Right lobe of liver (tissue), 6 donors: Measurements from ENCODE around the gene ENKD1. TPM values are rescaled to one million over a fixed set of nuclear protein-coding genes. Genes with fewer than 3 reads are reported as not detected.

Experiments
- ATAC-seq, 4 donors: fragments of 200-7000 bp; cut with Tn5 transposase; one replicate each; pipeline ENCODE4 v1.9.1; 2020; ENCODE audit warnings: mild to moderate bottlenecking in 4 of 4, moderate library complexity in 4 of 4
- DNase-seq, 3 donors: peaks; one replicate each; pipeline ENCODE4 v3.0.0-alpha.2; 2020
- H3K27ac ChIP-seq, 3 donors: fragments of 200-600 bp; one replicate each; pipeline ENCODE4 v1.8.0; 2022
- H3K27me3 ChIP-seq, 2 donors: fragments of 200-600 bp; one replicate each; pipeline ENCODE4 v1.8.0; 2022
- H3K36me3 ChIP-seq, 4 donors: fragments of 200-600 bp; sonication (generic) in 1 of 4; one replicate each; pipeline versions ENCODE4 v1.5.1 to v1.8.0; 2017 to 2022; ENCODE audit warnings: control low read depth in 1 of 4
- H3K4me1 ChIP-seq, 4 donors: fragments of 200-600 bp; sonication (generic) in 1 of 4; one replicate each; pipeline versions ENCODE4 v1.5.1 to v1.8.0; 2017 to 2022; ENCODE audit warnings: control low read depth in 1 of 4
- H3K4me3 ChIP-seq, 3 donors: fragments of 200-600 bp; one replicate each; pipeline ENCODE4 v1.8.0; 2022
- H3K9me3 ChIP-seq, 4 donors: fragments of 200-600 bp; sonication (generic) in 1 of 4; one replicate each; pipeline versions ENCODE4 v1.5.1 to v1.8.0; 2017 to 2022; ENCODE audit warnings: control low read depth in 1 of 4
- POLR2A ChIP-seq: fragments of 450-650 bp; IDR thresholded peaks from one replicate; pipeline ENCODE4 v1.6.1; 2017; ENCODE audit warnings: antibody characterized with exemption, mild to moderate bottlenecking
- WGBS: methylation state at CpG from one replicate; pipeline ENCODE4 v1.1.6; 2018; ENCODE audit warnings: low coverage, low lambda C conversion rate; ENCODE audit not compliant: insufficient coverage; ENCODE audit errors: missing lambda C conversion rate; 5-methylcytosine and 5-hydroxymethylcytosine counted together
- intact Hi-C, 2 donors: fragments of 100-400 bp; cut with DNase I; formaldehyde crosslinking; loops; one replicate each; pipeline versions ENCODE4 v1.11.2 to v1.14.1; 2022
- total RNA-seq, 6 experiments: library from RNA; depleted of rRNA in 2 of 6; stranded (reverse); fragments of >200 nt in 2 of 6; fragmentation: NEBNext Ultra II Directional in 3 of 6; extraction: Animal tissue kit (Norgen Biotek cat#: 25700) in 3 of 6; gene quantifications; one replicate each; pipeline versions ENCODE4 v1.1.0 to v1.2.4, GENCODE V29; 2016 to 2023
- TF ChIP-seq, protein P1 (sequence below), 4 donors: fragments of 200-600 bp in 3 of 4; fragments of 450-650 bp in 1 of 4; IDR thresholded peaks; one replicate each; pipeline versions ENCODE4 v1.5.1 to v1.8.0; 2016 to 2022; ENCODE audit warnings: antibody characterized with exemption in 4 of 4, mild to moderate bottlenecking in 2 of 4
- donor health status: DM: no; HTN: yes; CAD: no.
- donor health status: DM: no; HTN: no; CAD: no.
- donor health status: DM: no; HTN: no; CAD: no.
- donor health status: DM: no; HTN: yes; CAD: no.
- donor health status: DM: no; HTN: yes; CAD: no.

Gene ENKD1
- total RNA-seq, 6 experiments from 2014 or later = 4.4 to 8.9 (median 7.3) TPM

DNA sequence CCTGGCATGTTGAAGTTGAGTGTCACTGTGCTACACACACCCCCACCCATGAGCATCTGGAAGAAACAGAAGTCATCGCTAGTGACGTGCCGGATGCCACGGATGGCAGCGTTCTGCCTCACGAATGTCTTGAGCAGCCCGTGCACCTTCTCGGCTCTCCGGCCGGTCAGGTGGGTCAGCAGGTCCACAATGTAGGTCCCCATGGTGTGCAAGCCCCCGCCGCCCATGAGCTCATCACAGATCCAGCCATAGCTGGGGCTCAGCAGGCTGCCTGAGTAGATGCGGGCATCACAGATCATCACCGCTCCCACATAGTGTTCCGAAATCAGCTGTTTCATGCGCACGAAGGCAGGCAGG, 9.0 kb upstream of the ENKD1 start:
- intact Hi-C loops = loop anchor here (10.0 kb wide), 2 partner anchors 49 to 129 kb away; partner anchors contain the start of genes RANBP10 (in 1 of the 2) and TSNAXIP1 (in 1 of the 2)
- Histone ChIP-seq H3K9me3 (no peaks in the 10 kb centered on the region), H3K4me1 (peaks cover 0 to 65% (median 31%) of the 10 kb centered on the region in 4 donors), H3K27ac (peak overlapping the region in 1 of 3 donors; percentile 84), H3K4me3 (no peak overlapping the region), H3K36me3 (no peaks in the 10 kb centered on the region), H3K27me3 (no peaks in the 10 kb centered on the region)
- no CpG with 5 or more reads among the region's 17 CpGs for WGBS
- DNase-seq (no peak), ATAC-seq (no peak)
- TF ChIP-seq POLR2A = no peak
- TF ChIP-seq, protein P1, sequence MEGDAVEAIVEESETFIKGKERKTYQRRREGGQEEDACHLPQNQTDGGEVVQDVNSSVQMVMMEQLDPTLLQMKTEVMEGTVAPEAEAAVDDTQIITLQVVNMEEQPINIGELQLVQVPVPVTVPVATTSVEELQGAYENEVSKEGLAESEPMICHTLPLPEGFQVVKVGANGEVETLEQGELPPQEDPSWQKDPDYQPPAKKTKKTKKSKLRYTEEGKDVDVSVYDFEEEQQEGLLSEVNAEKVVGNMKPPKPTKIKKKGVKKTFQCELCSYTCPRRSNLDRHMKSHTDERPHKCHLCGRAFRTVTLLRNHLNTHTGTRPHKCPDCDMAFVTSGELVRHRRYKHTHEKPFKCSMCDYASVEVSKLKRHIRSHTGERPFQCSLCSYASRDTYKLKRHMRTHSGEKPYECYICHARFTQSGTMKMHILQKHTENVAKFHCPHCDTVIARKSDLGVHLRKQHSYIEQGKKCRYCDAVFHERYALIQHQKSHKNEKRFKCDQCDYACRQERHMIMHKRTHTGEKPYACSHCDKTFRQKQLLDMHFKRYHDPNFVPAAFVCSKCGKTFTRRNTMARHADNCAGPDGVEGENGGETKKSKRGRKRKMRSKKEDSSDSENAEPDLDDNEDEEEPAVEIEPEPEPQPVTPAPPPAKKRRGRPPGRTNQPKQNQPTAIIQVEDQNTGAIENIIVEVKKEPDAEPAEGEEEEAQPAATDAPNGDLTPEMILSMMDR (IDR thresholded peaks at IDR 0.05) = no peak

DNA sequence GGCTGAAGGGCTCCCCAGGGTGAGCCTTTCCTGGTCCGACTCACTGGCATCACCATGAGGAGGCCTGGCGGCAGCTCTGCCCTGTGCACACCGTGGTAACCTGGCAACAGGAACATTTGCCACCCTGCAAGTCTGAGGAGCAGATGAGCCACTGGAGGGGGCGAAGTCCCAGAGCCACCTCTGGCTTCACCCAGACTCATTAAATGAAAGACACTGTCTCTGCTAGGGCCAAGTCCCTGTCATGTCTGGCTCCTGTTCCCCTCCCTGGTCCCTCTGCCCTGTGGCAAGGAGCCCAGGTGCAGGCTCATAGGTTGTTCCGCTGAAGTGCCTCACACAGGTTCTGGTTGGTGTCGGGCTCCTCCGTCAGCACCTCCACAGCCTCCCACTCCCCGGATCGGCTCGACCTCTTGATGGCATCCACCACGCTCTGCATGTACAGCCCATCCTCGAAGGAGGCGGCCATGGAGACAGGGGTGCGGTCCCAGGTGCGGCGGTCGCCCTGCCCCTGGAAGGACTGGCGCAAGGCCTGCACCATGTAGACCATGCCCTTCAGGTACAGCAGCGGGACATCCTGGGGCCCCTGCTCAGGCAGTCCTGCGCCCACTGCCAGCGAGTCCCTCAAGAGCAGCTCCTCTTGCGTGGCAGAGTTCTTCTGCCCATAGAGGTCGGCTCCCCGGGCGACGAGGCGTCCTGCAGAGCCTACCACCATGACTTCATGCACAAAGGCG, 8.5 kb upstream of the ENKD1 start:
- Histone ChIP-seq H3K4me3 (no peak overlapping the region), H3K36me3 (no peaks in the 10 kb centered on the region), H3K27ac (peak overlapping the region; percentile 84 to 92 (median 86)), H3K27me3 (no peaks in the 10 kb centered on the region), H3K9me3 (no peaks in the 10 kb centered on the region), H3K4me1 (peaks cover 0 to 65% (median 31%) of the 10 kb centered on the region in 4 donors)
- ATAC-seq = peak; percentile 15 to 51 (median 38)
- TF ChIP-seq POLR2A = no peak
- TF ChIP-seq, protein P1 (IDR thresholded peaks at IDR 0.05) = no peak
- intact Hi-C loops = loop anchor here (10.0 kb wide), 2 partner anchors 50 to 130 kb away; partner anchors contain the start of genes RANBP10 (in 1 of the 2) and TSNAXIP1 (in 1 of the 2)
- 58% methylated on average over 6 of the region's 28 CpGs for WGBS
- DNase-seq = peak; percentile 55 to 83 (median 73)

DNA sequence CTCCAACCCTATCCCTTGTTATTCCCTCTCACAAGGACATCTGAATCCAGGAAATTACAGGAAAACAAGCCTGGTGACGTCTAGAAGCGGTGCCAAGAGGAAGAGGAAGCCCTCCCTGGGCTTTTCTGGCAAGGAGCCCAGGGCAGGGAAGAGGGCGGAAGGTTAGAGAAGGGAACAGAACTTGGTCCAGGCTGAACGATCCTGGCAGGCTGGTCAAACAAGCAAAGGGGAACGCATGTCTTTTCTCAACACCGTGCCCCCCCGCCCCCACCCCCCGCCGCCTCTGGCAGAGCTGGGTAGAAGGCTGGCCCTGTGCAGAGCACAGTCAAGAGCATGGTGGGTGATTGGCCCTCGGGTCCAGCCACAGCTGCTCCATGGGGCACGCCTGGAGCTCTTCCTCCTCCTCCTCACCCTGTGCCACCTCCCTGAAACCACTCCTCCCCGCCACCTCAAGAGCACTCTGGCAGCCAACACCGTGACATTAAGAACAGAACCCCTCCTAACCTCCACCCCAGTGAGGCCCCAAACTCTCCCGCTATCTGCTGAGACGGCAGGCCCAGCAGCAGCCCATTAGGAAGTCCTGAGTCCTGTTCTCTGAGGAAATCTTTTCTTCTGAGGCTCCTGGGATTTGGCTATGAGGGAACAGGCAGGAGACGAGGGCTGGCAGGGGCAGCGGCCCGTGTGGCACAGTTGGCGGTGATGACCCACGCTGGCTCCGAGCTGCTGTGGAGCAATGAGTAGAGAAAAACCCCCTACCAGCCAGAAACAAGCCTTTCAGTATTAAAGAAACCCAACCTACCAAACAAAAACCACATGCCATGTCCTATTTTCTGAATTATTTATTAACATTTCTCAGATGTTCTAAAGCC, 7.4 kb upstream of the ENKD1 start:
- no peak overlapping the region for H3K4me3 ChIP-seq
- no peak for TF ChIP-seq POLR2A
- TF ChIP-seq, protein P1 (IDR thresholded peaks at IDR 0.05) = no peak
- intact Hi-C loops = loop anchor here (10.0 kb wide), 2 partner anchors 51 to 131 kb away; partner anchors contain the start of genes RANBP10 (in 1 of the 2) and TSNAXIP1 (in 1 of the 2)
- H3K27ac ChIP-seq = peak overlapping the region; percentile 84 to 92 (median 86)
- no peaks in the 10 kb centered on the region for H3K9me3 ChIP-seq
- peaks cover 0 to 64% (median 31%) of the 10 kb centered on the region in 4 donors for H3K4me1 ChIP-seq
- WGBS = 14% methylated on average over 12 of the region's 21 CpGs
- DNase-seq (peak; percentile 88 to 92 (median 90)), ATAC-seq (peak; percentile 54 to 80 (median 74))
- H3K27me3 ChIP-seq = no peaks in the 10 kb centered on the region
- no peaks in the 10 kb centered on the region for H3K36me3 ChIP-seq
